GM10248 (cell line): ENCODE data around the gene SYTL1.

Experiments
- CTCF ChIA-PET: fragments of 300-600 bp; sonication (Branson Sonifier 250); formaldehyde crosslinking; extraction: SDS; loops from one replicate; lab custom pipeline; 2021; ENCODE audit warnings: antibody characterized with exemption; lab: Yijun Ruan, JAX
- POLR2A ChIA-PET: fragments of 350-650 bp; sonication (Branson Sonifier 250); formaldehyde crosslinking; extraction: SDS; loops from one replicate; lab custom pipeline; 2020; ENCODE audit warnings: antibody characterized with exemption; lab: Yijun Ruan, JAX
- DNase-seq: peaks from one replicate; pipeline ENCODE4 v3.0.0; 2012; ENCODE audit errors: extremely low spot score
- TF ChIP-seq, protein P1 (sequence below): IDR thresholded peaks from 2 replicates; pipeline ENCODE4 v1.5.1; 2012; ENCODE audit warnings: mild to moderate bottlenecking, low read depth; ENCODE audit errors: extremely low read depth, missing control alignments, control extremely low read depth

The SYTL1 gene

DNA sequence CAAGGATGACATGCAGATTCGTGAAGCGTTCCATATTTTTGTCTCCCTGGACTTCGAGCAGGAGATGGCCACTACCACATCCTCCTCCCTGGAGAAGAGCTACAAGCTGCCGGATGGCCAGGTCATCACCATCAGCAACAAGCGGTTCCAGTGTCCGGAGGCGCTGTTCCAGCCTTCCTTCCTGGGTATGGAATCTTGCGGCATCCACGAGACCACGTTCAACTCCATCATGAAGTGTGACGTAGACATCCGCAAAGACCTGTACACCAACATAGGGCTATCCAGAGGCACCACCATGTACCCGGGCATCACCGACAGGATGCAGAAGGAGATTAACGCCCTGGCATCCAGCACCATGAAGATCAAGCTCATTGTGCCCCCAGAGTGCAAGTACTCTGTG is 16.5 kb upstream of the SYTL1 start:
- no peak for DNase-seq
- TF ChIP-seq, protein P1, sequence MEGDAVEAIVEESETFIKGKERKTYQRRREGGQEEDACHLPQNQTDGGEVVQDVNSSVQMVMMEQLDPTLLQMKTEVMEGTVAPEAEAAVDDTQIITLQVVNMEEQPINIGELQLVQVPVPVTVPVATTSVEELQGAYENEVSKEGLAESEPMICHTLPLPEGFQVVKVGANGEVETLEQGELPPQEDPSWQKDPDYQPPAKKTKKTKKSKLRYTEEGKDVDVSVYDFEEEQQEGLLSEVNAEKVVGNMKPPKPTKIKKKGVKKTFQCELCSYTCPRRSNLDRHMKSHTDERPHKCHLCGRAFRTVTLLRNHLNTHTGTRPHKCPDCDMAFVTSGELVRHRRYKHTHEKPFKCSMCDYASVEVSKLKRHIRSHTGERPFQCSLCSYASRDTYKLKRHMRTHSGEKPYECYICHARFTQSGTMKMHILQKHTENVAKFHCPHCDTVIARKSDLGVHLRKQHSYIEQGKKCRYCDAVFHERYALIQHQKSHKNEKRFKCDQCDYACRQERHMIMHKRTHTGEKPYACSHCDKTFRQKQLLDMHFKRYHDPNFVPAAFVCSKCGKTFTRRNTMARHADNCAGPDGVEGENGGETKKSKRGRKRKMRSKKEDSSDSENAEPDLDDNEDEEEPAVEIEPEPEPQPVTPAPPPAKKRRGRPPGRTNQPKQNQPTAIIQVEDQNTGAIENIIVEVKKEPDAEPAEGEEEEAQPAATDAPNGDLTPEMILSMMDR: no peak
- POLR2A ChIA-PET: interaction anchor here (0.6 kb wide), 1 partner anchor 40 kb away, joined by 6 read pairs; no protein-coding TSS in a partner anchor
- CTCF ChIA-PET: interaction anchor here (1.8 to 6.3 kb wide), 4 partner anchors 8 to 243 kb away, joined by 4 to 57 read pairs (median 25); no protein-coding TSS in a partner anchor

DNA sequence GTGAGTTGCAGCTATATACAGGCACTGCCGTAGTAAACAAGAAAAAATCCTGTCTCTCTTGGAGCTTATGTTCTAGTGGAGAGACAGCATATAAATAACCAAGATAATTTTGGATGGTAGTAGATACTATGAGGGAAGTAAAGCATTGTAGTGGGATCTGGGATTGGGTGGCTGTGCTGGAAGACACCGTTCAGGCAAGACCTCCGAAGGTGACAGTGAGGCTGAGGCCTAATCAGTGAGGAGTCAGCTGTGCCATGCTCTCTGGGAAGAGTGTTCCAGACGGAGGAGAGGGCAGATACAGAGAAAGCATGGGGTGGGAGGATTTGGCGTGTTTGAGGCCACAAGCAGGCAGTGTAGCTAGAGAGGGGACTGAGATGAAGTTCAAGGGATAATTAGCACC is 13.9 kb upstream of the SYTL1 start:
- TF ChIP-seq, protein P1: no peak
- CTCF ChIA-PET: interaction anchor here (0.7 to 6.3 kb wide), 10 partner anchors 16 to 790 kb away, joined by 3 to 57 read pairs (median 4); partner anchors contain the start of gene MAP3K6
- no peak for DNase-seq
- POLR2A ChIA-PET: no interaction called here

DNA sequence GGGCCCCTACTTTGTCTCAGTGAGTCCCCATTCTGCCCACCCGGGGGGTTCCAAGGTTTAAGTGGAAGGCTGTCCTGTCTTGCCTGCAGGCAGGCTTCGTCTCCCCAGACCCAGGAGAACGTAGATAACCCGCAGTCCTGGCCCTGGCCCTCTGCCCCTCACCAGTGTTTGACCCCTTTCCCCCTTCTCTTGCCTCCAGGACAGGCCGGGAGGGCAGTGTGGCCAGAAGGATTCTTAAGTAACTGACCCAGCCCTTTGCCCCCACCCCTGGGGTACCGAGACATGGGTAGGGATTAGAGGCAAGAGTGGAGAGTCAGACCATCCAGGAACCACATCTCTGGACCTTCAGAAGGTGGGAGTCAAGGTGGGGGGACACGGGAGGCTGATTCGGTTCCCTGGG is 11.0 kb upstream of the SYTL1 start:
- POLR2A ChIA-PET: no interaction called here
- TF ChIP-seq, protein P1: no peak
- CTCF ChIA-PET: interaction anchor here (1.0 to 5.8 kb wide), 5 partner anchors 11 to 179 kb away, joined by 3 to 70 read pairs (median 17); partner anchors contain the start of genes MAP3K6 and SYTL1
- DNase-seq: no peak

DNA sequence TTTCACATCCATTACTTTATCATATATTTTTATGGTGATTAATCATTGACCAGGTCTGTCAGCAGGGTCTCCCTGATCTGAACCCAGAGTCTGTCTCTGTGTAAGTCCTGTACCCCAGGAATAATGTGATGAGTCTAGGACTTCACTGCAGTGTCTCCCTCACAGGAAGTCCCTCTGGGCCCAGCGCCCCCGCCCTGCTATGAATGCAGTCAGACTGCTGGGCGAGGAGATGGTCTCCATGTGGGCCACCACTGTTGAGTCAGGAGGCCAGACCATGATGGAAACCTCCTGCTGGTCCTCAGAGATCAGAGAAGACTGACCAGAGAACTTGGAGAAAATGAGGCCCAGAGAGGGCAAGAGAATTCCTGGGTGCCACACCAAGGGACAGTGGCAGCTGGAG is 10.4 kb upstream of the SYTL1 start:
- DNase-seq: no peak
- ChIA-PET POLR2A (no interaction called here), CTCF (interaction anchor here (1.7 to 5.8 kb wide), 8 partner anchors 8 to 178 kb away, joined by 4 to 70 read pairs (median 38); partner anchors contain the start of genes MAP3K6, SYTL1 and TMEM222)
- TF ChIP-seq, protein P1: no peak

DNA sequence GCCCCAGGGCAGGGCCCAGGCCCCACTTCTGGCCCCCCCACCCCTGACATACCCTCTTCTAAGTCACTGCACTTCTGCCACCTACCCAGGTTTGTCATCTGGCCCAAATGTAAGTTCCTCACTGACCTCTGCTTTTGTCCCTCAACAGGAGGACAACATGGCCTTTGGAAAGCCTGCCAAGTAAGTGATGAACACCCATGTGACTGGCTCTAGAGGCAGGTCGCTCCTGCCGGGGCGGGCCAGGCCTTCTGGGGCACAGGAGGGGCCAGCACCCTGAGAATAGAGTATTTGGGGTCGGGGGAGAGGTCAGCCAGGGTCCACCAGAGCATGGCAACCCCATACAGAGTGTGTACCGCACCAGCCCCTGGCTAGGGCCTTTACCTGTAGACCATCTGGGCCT is 9.9 kb upstream of the SYTL1 start:
- TF ChIP-seq, protein P1: no peak
- DNase-seq: no peak
- ChIA-PET POLR2A (interaction anchor here (1.0 kb wide), 1 partner anchor 281 kb away, joined by 3 read pairs; no protein-coding TSS in a partner anchor), CTCF (interaction anchor here (0.7 to 5.8 kb wide), 29 partner anchors 8 to 340 kb away, joined by 3 to 70 read pairs (median 5); partner anchors contain the start of genes CD164L2, IFI6, MAP3K6 and SYTL1)

DNA sequence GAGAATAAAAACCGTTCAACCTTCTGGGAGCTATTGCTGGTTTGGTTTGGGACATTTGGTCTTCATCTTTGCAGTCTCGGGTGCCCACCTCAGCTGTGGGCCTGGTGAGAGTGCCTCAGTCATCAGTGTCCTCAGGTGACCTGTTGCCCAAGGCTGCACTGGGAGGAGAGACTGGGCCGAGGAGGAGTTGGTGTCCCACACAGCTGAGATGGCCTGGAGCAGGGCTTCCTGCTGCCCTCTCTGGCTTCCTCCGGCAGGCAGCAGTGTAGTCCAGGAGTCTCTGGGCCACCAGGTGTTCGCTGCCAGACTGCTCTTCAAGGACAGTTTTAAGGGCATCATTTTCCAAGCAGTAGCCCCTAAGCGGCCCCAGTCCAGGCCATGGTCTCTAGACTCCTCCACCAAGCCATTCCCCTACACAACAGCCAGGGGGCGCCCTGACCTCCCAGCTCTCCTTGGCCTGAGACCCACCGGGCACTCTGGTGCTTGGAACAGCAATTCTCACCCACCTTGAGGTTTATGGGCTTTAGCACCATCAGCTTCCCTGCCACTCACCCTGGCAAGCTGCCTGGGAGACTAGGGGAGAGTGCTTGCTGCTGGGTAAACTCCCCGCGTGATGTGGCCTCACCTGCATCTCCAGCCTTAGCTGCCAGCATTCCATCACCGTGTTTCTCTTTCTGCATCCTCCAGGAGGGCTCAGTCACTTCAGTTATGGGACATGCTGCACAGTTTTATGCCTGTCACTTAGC is 9.1 kb upstream of the SYTL1 start:
- POLR2A ChIA-PET: interaction anchor here (1.0 kb wide), 1 partner anchor 280 kb away, joined by 3 read pairs; no protein-coding TSS in a partner anchor
- TF ChIP-seq, protein P1: peak; percentile 81
- CTCF ChIA-PET: interaction anchor here (0.7 to 5.8 kb wide), 39 partner anchors 9 to 339 kb away, joined by 3 to 70 read pairs (median 4); partner anchors contain the start of genes CD164L2, IFI6, MAP3K6 and SYTL1
- DNase-seq: peak; percentile 77
